ENCODE results near the gene LTBR.

The LTBR gene

DNA sequence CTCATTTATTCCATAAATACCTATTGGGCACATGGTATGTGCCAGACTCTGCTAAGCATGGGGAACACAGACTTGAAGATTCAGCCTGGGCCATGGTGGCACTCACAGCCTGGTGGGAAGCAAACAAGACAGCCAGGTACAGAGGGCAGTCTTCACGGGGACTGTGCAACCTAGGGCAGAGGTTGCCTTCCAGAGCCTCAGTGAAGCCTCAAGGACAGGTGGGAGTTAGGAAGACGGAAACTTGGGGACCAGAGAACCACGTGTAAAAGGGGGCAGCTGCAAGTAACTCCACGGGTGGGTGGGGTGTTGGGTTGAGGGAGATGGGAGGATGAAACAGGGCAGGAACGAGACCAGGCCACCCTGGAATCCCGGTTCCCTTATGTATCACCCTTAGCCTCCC is 980 bp upstream of the LTBR start:
- Histone ChIP-seq H3K9me3 (ENCODE audit: control insufficient read depth, insufficient read depth, low read depth, low read length) (no peaks in the 10 kb centered on the region), H3K27ac (ENCODE audit: extremely low read depth, low read depth, low read length) (no peak overlapping the region), H3K4me3 (ENCODE audit: low read depth, low read length) (no peak overlapping the region), H3K4me1 (ENCODE audit: control insufficient read depth, insufficient read depth, low read length) (no peaks in the 10 kb centered on the region), H3K36me3 (ENCODE audit: control insufficient read depth in 2 of 2, insufficient read depth in 1 of 2, low read length in 2 of 2) (no peaks in the 10 kb centered on the region)
- no peak for TF ChIP-seq ZNF747 (tag by site-specific recombination; IDR thresholded peaks at IDR 0.05)
- TF ChIP-seq ZNF280C (tag by site-specific recombination; IDR thresholded peaks at IDR 0.05) = no peak
- no peak for TF ChIP-seq FEZF1 (tag by site-specific recombination; IDR thresholded peaks at IDR 0.05)
- TF ChIP-seq AEBP2 (tag by site-specific recombination; IDR thresholded peaks at IDR 0.05; ENCODE audit: borderline replicate concordance) = no peak
- no peak for TF ChIP-seq ZNF138 (tag by site-specific recombination; IDR thresholded peaks at IDR 0.05; ENCODE audit: borderline replicate concordance)
- TF ChIP-seq ZBTB1 (tag by site-specific recombination; IDR thresholded peaks at IDR 0.05) = no peak
- TF ChIP-seq ZNF423 (tag by site-specific recombination; IDR thresholded peaks at IDR 0.05) = no peak
- TF ChIP-seq ZNF501 (tag by site-specific recombination; IDR thresholded peaks at IDR 0.05) = no peak
- ChIA-PET POLR2A (interaction anchor here (1.4 kb wide), 1 partner anchor 10 kb away, joined by 4 read pairs; no protein-coding TSS in a partner anchor), CTCF (interaction anchor here (0.5 to 1.0 kb wide), 7 partner anchors 48 to 156 kb away, joined by 3 to 4 read pairs (median 4); no protein-coding TSS in a partner anchor)

DNA sequence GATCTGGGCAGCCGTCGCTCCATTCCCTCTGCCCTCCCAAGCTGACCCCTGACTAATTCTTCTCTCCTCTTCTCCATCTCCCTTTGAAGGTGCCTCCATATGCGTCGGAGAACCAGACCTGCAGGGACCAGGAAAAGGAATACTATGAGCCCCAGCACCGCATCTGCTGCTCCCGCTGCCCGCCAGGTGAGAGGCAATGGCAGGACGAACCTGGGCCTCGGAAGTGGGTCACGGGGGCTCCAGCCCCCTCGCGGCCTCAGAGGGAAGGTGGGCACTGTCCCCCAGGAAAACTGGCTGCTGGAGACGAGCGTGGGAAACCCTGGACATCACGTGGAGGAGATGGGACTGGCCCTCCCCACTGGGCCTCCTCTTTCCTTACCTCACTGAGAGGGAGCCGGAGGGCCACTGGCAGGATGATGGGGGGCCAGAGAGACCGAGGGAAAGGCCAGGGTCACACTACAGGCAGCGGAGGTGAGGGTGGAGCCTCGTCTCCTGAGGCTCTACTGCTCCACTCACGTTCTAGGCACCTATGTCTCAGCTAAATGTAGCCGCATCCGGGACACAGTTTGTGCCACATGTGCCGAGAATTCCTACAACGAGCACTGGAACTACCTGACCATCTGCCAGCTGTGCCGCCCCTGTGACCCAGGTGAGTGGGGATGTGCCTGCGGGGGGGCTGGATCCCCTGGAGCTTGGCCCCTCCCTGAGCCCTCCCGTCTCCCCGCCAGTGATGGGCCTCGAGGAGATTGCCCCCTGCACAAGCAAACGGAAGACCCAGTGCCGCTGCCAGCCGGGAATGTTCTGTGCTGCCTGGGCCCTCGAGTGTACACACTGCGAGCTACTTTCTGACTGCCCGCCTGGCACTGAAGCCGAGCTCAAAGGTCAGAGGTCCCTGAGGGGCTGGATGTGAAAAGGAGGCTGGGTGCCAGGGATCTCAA is 806 bp downstream of the LTBR start:
- no peak overlapping the region for H3K27ac ChIP-seq (ENCODE audit: extremely low read depth, low read depth, low read length)
- POLR2A ChIA-PET = interaction anchor here (0.7 kb wide), 1 partner anchor 85 kb away, joined by 6 read pairs; no protein-coding TSS in a partner anchor

DNA sequence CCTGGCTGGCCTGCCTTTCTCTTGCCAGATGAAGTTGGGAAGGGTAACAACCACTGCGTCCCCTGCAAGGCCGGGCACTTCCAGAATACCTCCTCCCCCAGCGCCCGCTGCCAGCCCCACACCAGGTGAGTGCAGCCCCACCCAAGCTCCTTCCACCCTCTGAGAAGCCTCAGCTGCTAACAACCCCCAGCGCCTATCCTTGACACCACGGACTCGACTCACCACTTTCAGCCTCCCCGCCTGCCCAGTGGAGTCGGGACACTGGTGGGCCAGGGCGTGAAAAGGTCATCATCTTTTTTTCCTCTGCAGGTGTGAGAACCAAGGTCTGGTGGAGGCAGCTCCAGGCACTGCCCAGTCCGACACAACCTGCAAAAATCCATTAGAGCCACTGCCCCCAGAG is 2.1 kb downstream of the LTBR start:
- TF ChIP-seq ZNF501 (tag by site-specific recombination; IDR thresholded peaks at IDR 0.05) (no peak), ZNF549 (tag by site-specific recombination; IDR thresholded peaks at IDR 0.05) (no peak), ZNF19 (tag by site-specific recombination; IDR thresholded peaks at IDR 0.05; ENCODE audit: low read depth) (no peak), HOXD13 (CRISPR knock-in tag; IDR thresholded peaks at IDR 0.05; ENCODE audit: borderline replicate concordance) (no peak), ZNF791 (tag by site-specific recombination; IDR thresholded peaks at IDR 0.05) (no peak), ZNF423 (tag by site-specific recombination; IDR thresholded peaks at IDR 0.05) (no peak)
- TF ChIP-seq, protein P1, sequence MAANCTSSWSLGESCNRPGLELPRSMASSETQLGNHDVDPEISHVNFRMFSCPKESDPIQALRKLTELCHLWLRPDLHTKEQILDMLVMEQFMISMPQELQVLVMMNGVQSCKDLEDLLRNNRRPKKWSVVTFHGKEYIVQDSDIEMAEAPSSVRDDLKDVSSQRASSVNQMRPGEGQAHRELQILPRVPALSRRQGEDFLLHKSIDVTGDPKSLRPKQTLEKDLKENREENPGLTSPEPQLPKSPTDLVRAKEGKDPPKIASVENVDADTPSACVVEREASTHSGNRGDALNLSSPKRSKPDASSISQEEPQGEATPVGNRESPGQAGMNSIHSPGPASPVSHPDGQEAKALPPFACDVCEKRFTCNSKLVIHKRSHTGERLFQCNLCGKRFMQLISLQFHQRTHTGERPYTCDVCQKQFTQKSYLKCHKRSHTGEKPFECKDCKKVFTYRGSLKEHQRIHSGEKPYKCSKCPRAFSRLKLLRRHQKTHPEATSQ (tag by site-specific recombination; IDR thresholded peaks at IDR 0.05) = no peak
- TF ChIP-seq, protein P2, sequence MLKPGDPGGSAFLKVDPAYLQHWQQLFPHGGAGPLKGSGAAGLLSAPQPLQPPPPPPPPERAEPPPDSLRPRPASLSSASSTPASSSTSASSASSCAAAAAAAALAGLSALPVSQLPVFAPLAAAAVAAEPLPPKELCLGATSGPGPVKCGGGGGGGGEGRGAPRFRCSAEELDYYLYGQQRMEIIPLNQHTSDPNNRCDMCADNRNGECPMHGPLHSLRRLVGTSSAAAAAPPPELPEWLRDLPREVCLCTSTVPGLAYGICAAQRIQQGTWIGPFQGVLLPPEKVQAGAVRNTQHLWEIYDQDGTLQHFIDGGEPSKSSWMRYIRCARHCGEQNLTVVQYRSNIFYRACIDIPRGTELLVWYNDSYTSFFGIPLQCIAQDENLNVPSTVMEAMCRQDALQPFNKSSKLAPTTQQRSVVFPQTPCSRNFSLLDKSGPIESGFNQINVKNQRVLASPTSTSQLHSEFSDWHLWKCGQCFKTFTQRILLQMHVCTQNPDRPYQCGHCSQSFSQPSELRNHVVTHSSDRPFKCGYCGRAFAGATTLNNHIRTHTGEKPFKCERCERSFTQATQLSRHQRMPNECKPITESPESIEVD (tag by site-specific recombination; IDR thresholded peaks at IDR 0.05) = no peak
- H3K36me3 ChIP-seq (ENCODE audit: control insufficient read depth in 2 of 2, insufficient read depth in 1 of 2, low read length in 2 of 2) = no peaks in the 10 kb centered on the region
- CTCF ChIA-PET = interaction anchor here (1.4 kb wide), 2 partner anchors 38 to 79 kb away, joined by 3 read pairs; no protein-coding TSS in a partner anchor
- no peaks in the 10 kb centered on the region for H3K4me1 ChIP-seq (ENCODE audit: control insufficient read depth, insufficient read depth, low read length)
- H3K27ac ChIP-seq (ENCODE audit: extremely low read depth, low read depth, low read length) = no peak overlapping the region
- POLR2A ChIA-PET = interaction anchor here (0.7 kb wide), 2 partner anchors 84 to 187 kb away, joined by 3 to 6 read pairs; no protein-coding TSS in a partner anchor
- no peak overlapping the region for H3K4me3 ChIP-seq (ENCODE audit: low read depth, low read length)
- no peaks in the 10 kb centered on the region for H3K9me3 ChIP-seq (ENCODE audit: control insufficient read depth, insufficient read depth, low read depth, low read length)

More for the DNA sequence above, 806 bp downstream of the LTBR start:
- Histone ChIP-seq H3K9me3 (ENCODE audit: control insufficient read depth, insufficient read depth, low read depth, low read length) (no peaks in the 10 kb centered on the region), H3K4me1 (ENCODE audit: control insufficient read depth, insufficient read depth, low read length) (no peaks in the 10 kb centered on the region), H3K36me3 (ENCODE audit: control insufficient read depth in 2 of 2, insufficient read depth in 1 of 2, low read length in 2 of 2) (no peaks in the 10 kb centered on the region), H3K4me3 (ENCODE audit: low read depth, low read length) (no peak overlapping the region)
- TF ChIP-seq ZNF76 (tag by site-specific recombination; IDR thresholded peaks at IDR 0.05; ENCODE audit: borderline replicate concordance, low read depth) (no peak), ZNF23 (tag by site-specific recombination; IDR thresholded peaks at IDR 0.05; ENCODE audit: borderline replicate concordance) (no peak), GLIS2 (tag by site-specific recombination; IDR thresholded peaks at IDR 0.05) (0 out of 2 replicates have a peak, but pooled peaks have one; percentile 18), YY1 (tag by site-specific recombination; IDR thresholded peaks at IDR 0.05) (no peak), SCRT1 (tag by site-specific recombination; IDR thresholded peaks at IDR 0.05; ENCODE audit: borderline replicate concordance) (no peak), GLIS1 (tag by site-specific recombination; IDR thresholded peaks at IDR 0.05) (0 out of 2 replicates have a peak, but pooled peaks have one; percentile 7), ZNF692 (tag by site-specific recombination; IDR thresholded peaks at IDR 0.05) (no peak), ZNF248 (tag by site-specific recombination; IDR thresholded peaks at IDR 0.05) (no peak), ZIC2 (tag by site-specific recombination; IDR thresholded peaks at IDR 0.05) (no peak)
- CTCF ChIA-PET = interaction anchor here (1.4 kb wide), 2 partner anchors 39 to 80 kb away, joined by 3 read pairs; no protein-coding TSS in a partner anchor
